ENCODE measurements around the gene DMD. TPM values are rescaled to one million over a fixed set of nuclear protein-coding genes. Genes with fewer than 3 reads are reported as not detected.

DMD gene
- total RNA-seq, 6 experiments from 2014 or later: 4.9 to 6.0 (median 5.5) TPM

- no peaks in the 10 kb centered on the region for H3K27me3 Mint-ChIP-seq (ENCODE audit: insufficient read depth)
- no peak overlapping the region for H3K4me3 Mint-ChIP-seq
- H3K4me1 Mint-ChIP-seq (ENCODE audit: low read depth): no peaks in the 10 kb centered on the region
- no peaks in the 10 kb centered on the region for H3K9me3 Mint-ChIP-seq
- H3K36me3 Mint-ChIP-seq (ENCODE audit: low read depth): no peaks in the 10 kb centered on the region
- DNase-seq: no peak
- TF ChIP-seq CTCF (IDR thresholded peaks at IDR 0.05): no peak
- H3K27ac Mint-ChIP-seq: no peak overlapping the region
These were observed 431.2 kb downstream of the DMD start for GRCh38 chrX:32780109-32780508.

- Mint-ChIP-seq H3K9me3 (no peaks in the 10 kb centered on the region), H3K27ac (no peak overlapping the region), H3K27me3 (ENCODE audit: insufficient read depth) (no peaks in the 10 kb centered on the region), H3K36me3 (ENCODE audit: low read depth) (no peaks in the 10 kb centered on the region), H3K4me3 (no peak overlapping the region), H3K4me1 (ENCODE audit: low read depth) (no peaks in the 10 kb centered on the region)
- no peak for DNase-seq
- no peak for TF ChIP-seq CTCF (IDR thresholded peaks at IDR 0.05)
These were observed 432.4 kb downstream of the DMD start for GRCh38 chrX:32778965-32779364.

GRCh38 chrX:32774966-32775365 lies 436.4 kb downstream of the DMD start:
- TF ChIP-seq CTCF (IDR thresholded peaks at IDR 0.05): no peak
- H3K9me3 Mint-ChIP-seq: no peaks in the 10 kb centered on the region; the same call in 1 of the 2 replicates
- H3K36me3 Mint-ChIP-seq (ENCODE audit: low read depth): no peaks in the 10 kb centered on the region
- H3K27ac Mint-ChIP-seq: no peak overlapping the region
- DNase-seq: no peak
- no peak overlapping the region for H3K4me3 Mint-ChIP-seq
- H3K4me1 Mint-ChIP-seq (ENCODE audit: low read depth): no peaks in the 10 kb centered on the region
- no peaks in the 10 kb centered on the region for H3K27me3 Mint-ChIP-seq (ENCODE audit: insufficient read depth)

- DNase-seq: no peak
- H3K4me3 Mint-ChIP-seq: no peak overlapping the region
- no peak for TF ChIP-seq CTCF (IDR thresholded peaks at IDR 0.05)
- H3K27me3 Mint-ChIP-seq (ENCODE audit: insufficient read depth): no peaks in the 10 kb centered on the region; the same call in 1 of the 2 replicates
- no peaks in the 10 kb centered on the region for H3K4me1 Mint-ChIP-seq (ENCODE audit: low read depth)
- H3K36me3 Mint-ChIP-seq (ENCODE audit: low read depth): no peaks in the 10 kb centered on the region
- H3K9me3 Mint-ChIP-seq: peaks cover 9% of the 10 kb centered on the region
- no peak overlapping the region for H3K27ac Mint-ChIP-seq
These were observed 462.3 kb downstream of the DMD start for GRCh38 chrX:32749070-32749469.

- TF ChIP-seq CTCF (IDR thresholded peaks at IDR 0.05): no peak
- Mint-ChIP-seq H3K4me3 (no peak overlapping the region), H3K27me3 (ENCODE audit: insufficient read depth) (no peaks in the 10 kb centered on the region), H3K9me3 (peaks cover 5% of the 10 kb centered on the region), H3K27ac (no peak overlapping the region), H3K36me3 (ENCODE audit: low read depth) (no peaks in the 10 kb centered on the region), H3K4me1 (ENCODE audit: low read depth) (no peaks in the 10 kb centered on the region)
- no peak for DNase-seq
These were observed 466.0 kb downstream of the DMD start for GRCh38 chrX:32745323-32745722.

- Mint-ChIP-seq H3K4me1 (ENCODE audit: low read depth) (no peaks in the 10 kb centered on the region), H3K27me3 (ENCODE audit: insufficient read depth) (no peaks in the 10 kb centered on the region), H3K36me3 (ENCODE audit: low read depth) (no peaks in the 10 kb centered on the region), H3K4me3 (no peak overlapping the region), H3K9me3 (peaks cover 5% of the 10 kb centered on the region), H3K27ac (no peak overlapping the region)
- DNase-seq: no peak
- no peak for TF ChIP-seq CTCF (IDR thresholded peaks at IDR 0.05)
These were observed 466.4 kb downstream of the DMD start for GRCh38 chrX:32744921-32745320.

Measured in HFFc6 (cell line).